SK-N-SH (cell line): ENCODE data around the gene SNPH. TPM values are rescaled to one million over a fixed set of nuclear protein-coding genes. Genes with fewer than 3 reads are reported as not detected.

Experiments
- CTCF ChIA-PET: fragments of 300-600, 350-600 bp; formaldehyde crosslinking; extraction: SDS; loops from one replicate; lab custom pipeline; 2021; lab: Yijun Ruan, JAX
- POLR2A ChIA-PET: fragments of 350-600 bp; sonication (Branson Sonifier 250); formaldehyde crosslinking; extraction: SDS; loops from one replicate; lab custom pipeline; 2020; ENCODE audit warnings: antibody characterized with exemption, inconsistent platforms; lab: Yijun Ruan, JAX
- DNase-seq: peaks from one replicate; pipeline ENCODE4 v3.0.0; 2012
- H2AFZ ChIP-seq: fragments of 200-600 bp; sonication (generic); 2 replicates; pipeline ENCODE4 v1.8.1; 2016; ENCODE audit warnings: antibody characterized with exemption, mild to moderate bottlenecking, low read depth
- H3F3A ChIP-seq: fragments of 200-600 bp; sonication (generic); replicated peaks from 2 replicates; pipeline ENCODE3; 2016; ENCODE audit warnings: antibody characterized with exemption, mild to moderate bottlenecking; ENCODE audit not compliant: insufficient read depth
- H3K27ac ChIP-seq, 2 experiments: fragments of 200-500 bp in 1 of 2; fragments of 200-600 bp in 1 of 2; sonication (Bioruptor generic) in 1 of 2; sonication (generic), shearing (Covaris generic) in 1 of 2; 2 replicates each; pipeline versions ENCODE4 v1.5.1 to v1.6.1; 2014 to 2016; ENCODE audit warnings: low read depth in 2 of 2, inconsistent platforms in 1 of 2, low read length in 1 of 2, mild to moderate bottlenecking in 1 of 2, mixed read lengths in 1 of 2
- H3K27me3 ChIP-seq: fragments of 200-600 bp; sonication (generic), shearing (Covaris generic); 2 replicates; pipeline ENCODE4 v1.6.1; 2016; ENCODE audit warnings: mixed run types; ENCODE audit not compliant: insufficient read depth
- H3K36me3 ChIP-seq, 2 experiments: fragments of 200-500 bp in 1 of 2; fragments of 200-600 bp in 1 of 2; sonication (Bioruptor generic) in 1 of 2; sonication (generic) in 1 of 2; replicated peaks in 1 of 2; 2 replicates each; pipeline versions ENCODE3 to v1.5.1; 2014 to 2016; ENCODE audit warnings: low read length in 1 of 2, mild to moderate bottlenecking in 1 of 2; ENCODE audit not compliant: insufficient read depth in 2 of 2, control insufficient read depth in 1 of 2
- H3K4me1 ChIP-seq, 2 experiments: fragments of 200-500 bp in 1 of 2; fragments of 200-600 bp in 1 of 2; sonication (Bioruptor generic) in 1 of 2; sonication (generic), shearing (Covaris generic) in 1 of 2; 2 replicates each; pipeline versions ENCODE4 v1.5.1 to v1.6.1; 2014 to 2016; ENCODE audit warnings: low read depth in 1 of 2, low read length in 1 of 2, mixed run types in 1 of 2; ENCODE audit not compliant: insufficient read depth in 2 of 2, control insufficient read depth in 1 of 2
- H3K4me2 ChIP-seq: fragments of 200-600 bp; sonication (generic), shearing (Covaris generic); 2 replicates; pipeline ENCODE4 v1.6.1; 2017; ENCODE audit warnings: mixed run types
- H3K4me3 ChIP-seq, 2 experiments: fragments of 200-500 bp in 1 of 2; fragments of 200-600 bp in 1 of 2; sonication (Bioruptor generic) in 1 of 2; sonication (generic), shearing (Covaris generic) in 1 of 2; 2 replicates each; pipeline versions ENCODE4 v1.5.1 to v1.8.1; 2014 to 2016; ENCODE audit warnings: low read depth in 2 of 2, inconsistent platforms in 1 of 2, low read length in 1 of 2, mild to moderate bottlenecking in 1 of 2, mixed read lengths in 1 of 2, moderate library complexity in 1 of 2
- H3K79me2 ChIP-seq: fragments of 200-600 bp; sonication (generic); 2 replicates; pipeline ENCODE4 v1.8.1; 2017; ENCODE audit warnings: mild to moderate bottlenecking; ENCODE audit not compliant: insufficient read depth
- H3K9ac ChIP-seq: fragments of 200-600 bp; sonication (generic); 2 replicates; pipeline ENCODE4 v1.6.1; 2017; ENCODE audit warnings: mixed run types
- H3K9me2 ChIP-seq: fragments of 200-600 bp; sonication (generic); 2 replicates; pipeline ENCODE4 v1.6.1; 2017; ENCODE audit warnings: mixed run types
- H3K9me3 ChIP-seq: fragments of 200-600 bp; sonication (generic); 2 replicates; pipeline ENCODE4 v1.6.1; 2017; ENCODE audit warnings: mixed run types, mild to moderate bottlenecking, moderate library complexity
- H4K20me1 ChIP-seq: fragments of 200-600 bp; sonication (generic); 2 replicates; pipeline ENCODE4 v1.6.1; 2017; ENCODE audit warnings: mild to moderate bottlenecking, mixed run types; ENCODE audit not compliant: insufficient read depth
- EP300 ChIP-seq, 2 experiments: IDR thresholded peaks; 2 replicates each; pipeline versions ENCODE4 v1.4.0 to v1.6.1; 2012; ENCODE audit warnings: borderline replicate concordance in 1 of 2, low read depth in 1 of 2, low read length in 1 of 2
- EZH2phosphoT487 ChIP-seq: fragments of 200-600 bp; sonication (generic); IDR thresholded peaks from 2 replicates; pipeline ENCODE4 v1.6.1; 2017; ENCODE audit warnings: low read depth, mixed run types, mild to moderate bottlenecking, antibody characterized with exemption, moderate library complexity, borderline replicate concordance
- GATA2 ChIP-seq: sonication (generic); formaldehyde crosslinking; IDR thresholded peaks from 2 replicates; pipeline ENCODE4 v1.5.0; 2020; ENCODE audit warnings: mild to moderate bottlenecking, missing genetic modification reagents
- NFIC ChIP-seq: IDR thresholded peaks from 2 replicates; pipeline ENCODE4 v1.4.0; 2012; ENCODE audit warnings: borderline replicate concordance
- POLR2AphosphoS5 ChIP-seq: IDR thresholded peaks from 2 replicates; pipeline ENCODE4 v1.6.1; 2012; ENCODE audit warnings: low read depth, low read length
- RXRA ChIP-seq: IDR thresholded peaks from 2 replicates; pipeline ENCODE4 v1.4.0; 2012; ENCODE audit warnings: low read depth, mild to moderate bottlenecking, borderline replicate concordance
- SIN3A ChIP-seq: IDR thresholded peaks from 2 replicates; pipeline ENCODE4 v1.6.1; 2012; ENCODE audit warnings: low read depth, mild to moderate bottlenecking, low read length, moderate library complexity, borderline replicate concordance
- SMC3 ChIP-seq: IDR thresholded peaks from 2 replicates; pipeline ENCODE4 v1.6.1; 2012; ENCODE audit warnings: low read depth, low read length, improper control_type of control experiment
- WGBS: methylation state at CpG from one replicate; pipeline ENCODE4 v1.1.6; 2017; ENCODE audit warnings: low lambda C conversion rate; 5-methylcytosine and 5-hydroxymethylcytosine counted together
- polyA plus RNA-seq, 3 experiments: library from polyadenylated mRNA; depleted of rRNA; stranded (reverse); fragments of >200 nt; gene quantifications; 2 replicates each; pipeline ENCODE4 v1.2.3, GENCODE V29; 2012
- TF ChIP-seq, protein P1 (sequence below): IDR thresholded peaks from 2 replicates; pipeline ENCODE4 v1.4.0; 2012; ENCODE audit warnings: low read depth, borderline replicate concordance
- TF ChIP-seq, protein P2 (sequence below): IDR thresholded peaks from 2 replicates; pipeline ENCODE4 v1.4.0; 2012; ENCODE audit warnings: low read depth

Gene SNPH
- polyA plus RNA-seq, 1 of the 3 experiments (the other 2 are of a cell fraction) = 2.5 TPM

DNA sequence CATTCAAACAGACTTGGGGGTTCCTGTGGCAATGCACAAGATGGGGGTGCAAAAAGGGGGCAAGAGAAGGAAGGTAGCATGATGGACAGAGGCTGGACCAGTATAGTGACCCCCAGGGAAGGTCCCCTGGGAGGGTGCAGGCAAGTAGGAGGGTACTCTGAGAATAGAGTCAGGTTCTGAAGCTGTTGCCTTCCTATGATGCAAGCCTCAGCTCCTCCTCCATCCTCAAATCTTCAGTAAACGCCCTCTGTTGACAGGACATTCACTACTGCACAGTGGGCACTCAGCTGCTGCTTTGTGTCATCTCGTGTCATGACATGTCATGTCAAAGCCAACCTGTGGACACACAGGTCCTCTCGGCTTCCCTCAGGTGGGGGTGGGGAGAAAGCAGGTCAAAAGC, 68.7 kb downstream of the SNPH start (continued):
- TF ChIP-seq SMC3 (no peak), SIN3A (no peak), EZH2phosphoT487 (no peak), EP300 (IDR thresholded peaks at IDR 0.05; ENCODE audit: borderline replicate concordance in 1 of 2, low read depth in 1 of 2, low read length in 1 of 2) (no peak), POLR2AphosphoS5 (no peak)
- TF ChIP-seq, protein P1, sequence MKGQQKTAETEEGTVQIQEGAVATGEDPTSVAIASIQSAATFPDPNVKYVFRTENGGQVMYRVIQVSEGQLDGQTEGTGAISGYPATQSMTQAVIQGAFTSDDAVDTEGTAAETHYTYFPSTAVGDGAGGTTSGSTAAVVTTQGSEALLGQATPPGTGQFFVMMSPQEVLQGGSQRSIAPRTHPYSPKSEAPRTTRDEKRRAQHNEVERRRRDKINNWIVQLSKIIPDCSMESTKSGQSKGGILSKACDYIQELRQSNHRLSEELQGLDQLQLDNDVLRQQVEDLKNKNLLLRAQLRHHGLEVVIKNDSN = no peak

DNA sequence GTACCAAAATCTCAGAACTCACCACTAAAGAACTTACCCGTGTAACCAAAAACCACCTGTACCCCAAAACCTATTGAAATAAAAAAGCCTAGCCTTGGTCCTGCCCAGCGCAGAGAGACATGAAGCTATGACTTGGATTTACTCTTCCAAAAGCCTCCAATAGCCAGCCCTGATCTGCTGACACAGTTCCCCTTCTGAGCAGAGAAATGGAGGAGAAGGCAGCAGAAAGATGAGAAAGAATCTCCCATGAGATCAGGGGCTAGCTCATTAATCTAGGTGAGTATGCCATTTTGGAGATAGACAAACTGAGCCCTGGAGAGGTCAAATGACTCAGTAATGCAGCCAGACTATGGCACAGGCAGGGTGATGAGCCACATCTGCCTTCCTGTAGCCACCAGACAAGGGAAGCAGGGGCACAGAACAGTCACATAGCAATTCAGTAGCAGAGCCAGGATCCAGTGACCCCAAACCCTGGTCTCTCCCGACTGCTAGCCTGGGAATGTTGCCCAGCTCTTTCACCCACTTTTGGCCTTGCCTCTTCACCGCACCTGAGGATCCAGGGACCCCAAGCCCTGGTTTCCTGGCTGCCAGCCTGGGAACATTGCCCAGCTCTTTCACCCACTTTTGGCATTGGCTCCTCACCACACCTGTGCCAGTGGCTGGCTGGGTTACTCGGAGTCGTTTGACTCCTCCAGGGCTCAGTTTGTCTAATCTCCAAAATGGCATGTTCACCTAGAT, 70.0 kb downstream of the SNPH start:
- Histone ChIP-seq H3K79me2 (peaks cover 35% of the 10 kb centered on the region; the same call in 1 of the 2 replicates), H3K27ac (no peak overlapping the region), H3K9me3 (no peaks in the 10 kb centered on the region), H3K9me2 (no peaks in the 10 kb centered on the region), H3K36me3 (peaks cover 10 to 22% of the 10 kb centered on the region in 2 experiments), H4K20me1 (0 out of 2 replicates have a peak, but pooled peaks cover 6% of the 10 kb centered on the region), H2AFZ (no peak overlapping the region), H3K27me3 (no peaks in the 10 kb centered on the region), H3K4me2 (no peak overlapping the region), H3K4me3 (no peak overlapping the region), H3F3A (no peaks in the 10 kb centered on the region), H3K4me1 (no peaks in the 10 kb centered on the region; a peak in 1 of 4 replicates), H3K9ac (no peak overlapping the region)
- ChIA-PET CTCF (no interaction called here), POLR2A (no interaction called here)
- no peak for DNase-seq
- no peak for TF ChIP-seq RXRA
- TF ChIP-seq, protein P2, sequence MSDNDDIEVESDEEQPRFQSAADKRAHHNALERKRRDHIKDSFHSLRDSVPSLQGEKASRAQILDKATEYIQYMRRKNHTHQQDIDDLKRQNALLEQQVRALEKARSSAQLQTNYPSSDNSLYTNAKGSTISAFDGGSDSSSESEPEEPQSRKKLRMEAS = no peak
- WGBS = 89% methylated on average over 5 of the region's 6 CpGs

DNA sequence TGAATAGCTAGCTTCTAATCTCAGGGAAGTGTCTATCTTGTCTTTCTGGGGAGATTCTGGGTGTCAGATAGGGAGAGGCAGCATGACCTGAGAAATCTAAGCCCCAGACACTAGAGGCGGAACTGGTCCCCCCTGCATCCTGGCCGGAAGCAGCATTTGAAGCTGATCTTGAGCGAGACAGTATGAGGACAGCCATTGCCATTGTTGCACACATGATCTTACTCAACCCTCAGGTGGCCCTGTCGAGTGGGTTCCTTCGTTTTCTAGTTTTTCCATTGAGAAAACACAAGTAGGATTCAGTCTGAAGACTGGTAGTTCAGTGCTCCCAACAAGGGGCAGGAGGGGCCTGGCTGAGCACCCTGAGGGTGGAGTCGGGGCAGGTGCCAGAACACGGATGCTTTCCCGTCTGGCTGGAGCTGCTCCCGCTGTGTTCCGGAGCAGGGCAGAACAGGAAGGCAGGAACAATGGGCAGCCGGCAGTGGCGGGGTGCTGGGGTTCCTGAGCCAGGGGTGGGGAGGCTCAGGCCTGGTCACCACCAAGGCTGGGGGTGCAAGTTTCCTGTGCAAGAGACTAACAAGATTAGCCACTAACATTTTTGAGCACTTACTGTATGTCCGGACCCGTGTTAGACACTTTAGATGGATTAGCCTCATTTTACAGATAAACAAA, 70.7 kb downstream of the SNPH start:
- peaks cover 10 to 22% of the 10 kb centered on the region in 2 experiments for H3K36me3 ChIP-seq
- peaks cover 28% of the 10 kb centered on the region for H3K79me2 ChIP-seq
- H4K20me1 ChIP-seq = 0 out of 2 replicates have a peak, but pooled peaks cover 3% of the 10 kb centered on the region
- no peaks in the 10 kb centered on the region for H3K9me2 ChIP-seq
- peaks cover 0 to 5% of the 10 kb centered on the region in 2 experiments; a peak in 1 of 4 replicates for H3K4me1 ChIP-seq
- H3K27ac ChIP-seq = no peak overlapping the region
- no peak for TF ChIP-seq NFIC
- no peak for TF ChIP-seq GATA2 (CRISPR knock-in tag)
- 92% methylated on average over 13 of the region's 14 CpGs for WGBS
- H3K9me3 ChIP-seq = no peaks in the 10 kb centered on the region
- H3F3A ChIP-seq = peaks cover 7% of the 10 kb centered on the region
- ChIA-PET CTCF (no interaction called here), POLR2A (no interaction called here)
- no peak overlapping the region for H3K4me2 ChIP-seq
- DNase-seq = no peak
- H3K4me3 ChIP-seq = no peak overlapping the region
- H2AFZ ChIP-seq = no peak overlapping the region
- H3K9ac ChIP-seq = no peak overlapping the region
- H3K27me3 ChIP-seq = no peaks in the 10 kb centered on the region
